ENCODE measurements around the gene VEGFA.

Gene VEGFA

DNA sequence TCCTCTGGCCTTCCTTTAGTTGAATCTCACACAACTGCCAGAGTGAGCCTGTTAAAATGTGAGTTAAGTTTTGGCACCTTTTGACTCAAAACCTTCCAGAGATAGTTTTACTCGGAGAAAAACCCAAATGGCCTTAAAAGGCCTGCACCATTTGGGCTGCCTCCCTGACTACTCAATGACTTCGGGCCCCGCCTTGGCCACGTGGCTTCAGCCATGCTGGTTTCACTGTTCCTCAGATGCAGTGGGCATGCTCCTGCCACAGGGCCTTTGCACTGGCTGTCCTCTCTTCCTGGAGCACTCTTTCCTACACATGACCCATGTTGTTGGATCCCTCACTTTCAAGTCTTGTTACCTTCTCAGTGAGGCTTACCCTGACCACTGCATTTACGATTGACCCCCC lies 18.3 kb downstream of the VEGFA start:
- DNase-seq, result no peak

- DNase-seq, result no peak
Measured at GRCh38 chr6:43789447-43789846, 19.4 kb downstream of the VEGFA start.

- DNase-seq, result no peak
Measured at GRCh38 chr6:43790031-43790430, 20.0 kb downstream of the VEGFA start.

DNA sequence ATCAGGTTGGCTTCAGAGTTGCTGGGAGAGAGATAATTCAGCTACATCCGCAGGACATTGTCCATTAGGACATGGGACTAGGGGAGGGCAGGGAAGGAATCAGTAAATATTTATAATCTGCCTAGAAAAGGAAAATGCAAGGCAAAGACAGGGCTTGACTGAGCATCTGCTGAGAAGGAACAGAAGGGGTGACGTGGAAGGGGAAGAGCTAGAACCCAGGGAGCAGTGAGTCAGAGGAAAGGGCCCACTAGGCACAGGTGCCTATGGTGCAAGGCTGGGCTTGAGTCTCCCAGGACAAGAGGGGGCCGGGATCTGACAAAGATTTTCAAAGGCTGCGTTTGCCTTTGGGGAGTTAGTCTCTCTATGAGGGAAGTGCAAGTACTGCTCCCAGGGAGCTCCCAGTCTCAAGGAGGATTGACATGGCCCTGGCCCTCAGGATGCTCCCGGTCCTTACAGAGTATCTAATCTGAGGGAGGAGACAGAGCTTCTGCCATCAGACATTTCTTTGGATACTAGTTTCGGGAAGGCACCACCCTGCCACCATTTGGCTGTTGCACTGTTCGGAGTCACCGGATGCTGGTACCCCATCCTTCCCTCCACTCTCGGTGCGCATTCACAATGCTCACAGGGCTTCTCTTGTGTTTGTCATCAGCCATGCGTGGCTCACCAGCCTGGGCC lies 21.9 kb downstream of the VEGFA start:
- DNase-seq, result no peak

- DNase-seq, result no peak
Measured at GRCh38 chr6:43793154-43793874, 23.3 kb downstream of the VEGFA start.

- no peak for DNase-seq
Measured at GRCh38 chr6:43793875-43794242, 23.8 kb downstream of the VEGFA start.

- DNase-seq, result no peak
Measured at GRCh38 chr6:43795421-43795820, 25.4 kb downstream of the VEGFA start.

DNA sequence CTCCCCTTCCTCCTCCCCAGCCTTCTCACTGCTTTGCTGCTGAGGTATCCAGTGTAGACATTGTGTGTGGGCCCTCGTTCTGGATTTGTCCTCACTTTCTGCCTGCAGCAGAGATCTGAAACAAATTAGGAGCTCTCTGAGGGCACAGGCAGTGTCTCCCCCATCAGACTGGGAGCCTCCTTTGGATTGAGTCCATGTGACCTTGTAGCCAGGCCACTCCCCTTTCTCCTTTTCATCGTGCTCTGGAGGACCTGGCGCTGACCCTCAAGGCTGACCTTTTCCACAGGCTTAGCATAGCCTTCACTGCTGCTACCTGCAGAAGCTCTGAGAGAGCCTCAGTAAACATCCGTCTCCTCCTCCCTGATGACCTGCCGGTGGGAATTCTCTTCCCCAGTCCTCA lies 26.2 kb downstream of the VEGFA start:
- no peak for DNase-seq

GRCh38 chr6:43796903-43797890 lies 27.2 kb downstream of the VEGFA start:
- no peak for DNase-seq

GRCh38 chr6:43797919-43798318 lies 27.9 kb downstream of the VEGFA start:
- DNase-seq, result no peak

DNA sequence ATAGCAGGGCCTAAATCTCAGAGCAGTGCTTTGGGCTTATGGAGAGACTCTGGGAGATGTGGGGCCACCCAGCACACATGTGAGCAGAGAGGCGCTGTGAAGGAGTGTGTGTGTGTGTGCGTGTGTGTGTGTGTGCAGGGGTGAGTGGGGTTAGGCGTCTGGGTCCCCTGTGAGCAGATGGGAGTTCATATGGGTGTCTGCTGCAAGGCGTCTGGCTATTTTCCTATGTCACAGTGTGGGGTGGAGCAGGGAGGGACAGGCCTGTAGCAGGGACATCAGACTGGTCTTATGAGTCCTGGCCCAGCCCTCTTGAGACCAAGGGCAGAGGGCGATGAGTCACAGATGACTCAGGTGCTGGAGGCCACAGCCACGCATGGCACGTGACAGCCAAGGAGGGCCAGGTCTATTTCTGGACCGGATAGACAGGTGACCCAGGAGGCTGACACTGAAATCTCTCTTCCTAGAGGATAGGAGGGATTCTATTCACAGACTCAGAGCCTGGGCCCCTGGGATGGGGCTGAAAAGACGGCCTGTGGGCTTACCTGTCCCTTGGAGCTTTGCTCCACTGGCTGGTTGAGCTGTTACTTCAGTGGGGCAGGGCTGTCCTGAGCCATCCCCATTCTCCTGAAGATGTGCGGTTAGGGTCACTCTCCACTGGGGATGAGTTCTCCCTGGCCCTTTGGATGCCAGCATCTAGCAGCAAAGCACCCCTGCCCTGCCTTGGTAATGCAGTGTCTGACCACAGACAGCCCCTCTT lies 28.9 kb downstream of the VEGFA start:
- no peak for DNase-seq

DNA sequence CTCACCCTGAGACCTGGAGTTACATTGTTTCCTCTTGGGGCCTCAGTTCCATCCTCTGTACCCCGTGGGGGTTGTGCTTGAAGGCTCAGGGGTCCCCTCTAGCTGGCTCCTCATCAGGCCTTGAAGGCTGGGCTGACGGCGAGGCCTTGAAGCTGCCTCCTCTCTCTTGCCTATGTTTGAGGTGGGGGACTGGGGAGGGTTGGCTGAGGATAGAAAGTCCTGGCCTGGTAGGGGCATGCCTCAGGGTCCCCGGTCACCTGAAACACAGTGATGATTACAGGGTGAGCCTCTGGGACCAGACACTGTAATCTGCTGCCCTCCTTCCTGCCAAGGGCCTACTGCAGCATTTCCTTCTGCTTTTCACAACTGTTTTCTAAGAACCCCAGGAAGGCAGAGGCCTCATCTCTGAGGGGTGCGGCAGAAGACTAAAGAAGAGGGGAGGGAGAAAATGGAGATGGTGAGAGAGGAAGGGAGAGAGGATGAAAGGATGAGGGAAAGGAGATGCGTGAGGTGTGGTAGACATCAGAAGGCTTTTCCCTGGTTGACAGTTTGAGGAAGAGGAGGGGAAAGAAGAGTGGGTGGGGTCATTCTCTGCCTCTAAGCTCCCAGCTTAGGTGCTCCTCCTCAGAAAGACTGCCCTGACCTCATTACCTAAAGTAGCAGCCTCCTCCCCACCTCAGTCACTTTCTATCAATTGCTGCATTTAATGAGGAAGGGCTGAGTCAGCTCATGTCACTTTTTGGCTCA lies 29.7 kb downstream of the VEGFA start:
- DNase-seq, result no peak

DNA sequence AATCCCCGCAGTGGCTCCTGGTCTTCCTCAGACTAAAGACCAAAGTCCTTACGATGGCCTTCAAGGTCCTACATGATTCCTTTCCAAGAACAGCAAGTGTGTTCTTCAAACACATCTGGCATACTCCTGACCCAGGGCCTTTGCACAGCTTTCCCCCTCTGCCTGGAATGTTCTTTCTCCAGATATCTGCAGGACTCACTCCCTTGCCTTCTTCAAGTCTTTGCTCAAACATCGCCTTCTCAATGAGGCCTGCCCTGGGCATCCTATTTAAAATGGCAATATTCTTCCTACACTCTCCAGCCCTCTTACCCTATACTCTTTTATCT lies 30.2 kb downstream of the VEGFA start:
- no peak for DNase-seq

- no peak for DNase-seq
Measured at GRCh38 chr6:43800746-43801494, 30.9 kb downstream of the VEGFA start.

DNA sequence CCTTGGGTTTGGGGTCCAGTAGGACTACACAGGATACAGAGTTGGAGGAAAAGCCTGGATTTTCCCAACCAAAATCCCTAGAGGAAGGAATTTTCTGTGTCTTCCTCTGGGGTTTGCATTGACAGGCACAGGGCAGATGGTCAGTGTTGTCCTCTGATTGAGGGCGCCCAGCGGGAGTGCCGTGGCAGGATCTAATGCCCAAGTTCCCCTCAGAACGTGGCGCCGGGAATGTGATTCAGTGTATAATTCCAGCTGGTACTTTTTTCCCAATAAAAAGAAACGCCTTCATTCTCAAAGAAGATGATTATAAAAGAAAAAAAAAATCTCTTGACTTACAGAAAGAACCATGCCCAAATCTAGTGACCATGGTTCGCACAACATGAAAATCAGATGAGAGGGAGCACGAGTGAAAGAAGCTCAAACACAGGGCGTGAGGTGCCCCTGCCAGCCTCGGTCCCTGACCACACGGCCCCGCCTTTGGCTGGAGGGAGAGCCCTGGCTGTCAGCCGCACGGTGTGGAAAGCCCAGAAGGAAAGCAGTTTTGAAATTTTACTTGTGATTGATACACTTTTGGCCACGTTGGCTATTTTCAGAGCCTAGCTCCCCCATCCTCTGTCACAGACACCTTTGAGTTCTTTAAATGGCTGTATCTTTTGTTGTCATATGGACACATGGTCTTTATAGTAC lies 31.6 kb downstream of the VEGFA start:
- DNase-seq, result no peak

DNA sequence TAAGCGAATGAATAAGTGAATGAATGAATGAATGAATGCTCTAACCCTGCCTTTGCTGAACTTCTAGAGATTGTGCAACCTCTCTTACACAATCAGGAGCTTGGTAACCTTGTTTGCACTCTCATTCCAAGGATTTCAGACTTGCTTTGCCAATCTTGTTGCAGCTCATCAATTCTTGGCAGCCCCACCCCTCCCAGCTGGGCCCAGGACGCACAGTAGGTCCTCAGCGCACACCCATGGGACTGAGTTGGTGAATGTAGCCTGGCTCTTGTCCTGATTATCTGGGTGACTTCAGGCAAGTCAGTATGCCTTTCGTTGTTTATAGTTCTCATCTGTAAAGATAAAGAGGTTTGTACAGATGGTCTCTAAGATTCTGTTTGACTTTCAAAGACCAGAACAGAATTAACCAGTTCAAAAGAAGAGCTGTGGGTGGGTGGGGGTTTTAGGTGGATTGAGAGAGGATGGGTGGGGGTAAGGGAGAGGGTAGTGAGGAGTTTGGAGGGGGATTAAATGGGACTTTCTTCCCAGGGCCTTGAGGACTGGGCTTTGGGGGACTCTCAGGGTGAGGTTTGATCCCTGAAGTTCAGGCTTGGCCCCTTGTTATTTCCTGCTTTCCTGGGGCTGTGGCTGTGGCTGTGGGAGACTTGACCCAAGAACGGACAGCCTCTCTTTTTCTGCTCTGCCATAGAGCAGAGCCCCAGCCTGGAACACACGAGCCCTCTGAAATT lies 33.2 kb downstream of the VEGFA start:
- no peak for DNase-seq

- no peak for DNase-seq
Measured at GRCh38 chr6:43803783-43804549, 34.0 kb downstream of the VEGFA start.

GRCh38 chr6:43804550-43805223 lies 34.7 kb downstream of the VEGFA start:
- no peak for DNase-seq

DNA sequence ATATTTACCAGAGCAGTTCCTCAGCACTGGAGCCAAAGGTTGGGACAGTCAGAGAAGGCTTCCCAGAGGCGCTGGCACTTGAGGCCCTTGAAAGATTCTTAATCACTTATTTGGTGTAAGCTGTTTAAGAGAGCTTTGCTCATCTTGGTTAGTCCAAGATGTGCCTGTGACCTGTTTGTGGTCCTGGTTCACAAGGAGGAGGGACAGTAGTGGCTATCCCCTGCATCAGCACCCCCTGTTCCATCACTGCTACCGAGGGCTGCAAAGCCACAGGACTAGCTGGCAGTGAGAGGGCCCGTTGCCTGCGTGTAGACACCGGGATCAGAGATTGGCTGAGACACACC lies 35.7 kb downstream of the VEGFA start:
- DNase-seq, result no peak
